ENCODE results near the gene CHMP6.

DNA sequence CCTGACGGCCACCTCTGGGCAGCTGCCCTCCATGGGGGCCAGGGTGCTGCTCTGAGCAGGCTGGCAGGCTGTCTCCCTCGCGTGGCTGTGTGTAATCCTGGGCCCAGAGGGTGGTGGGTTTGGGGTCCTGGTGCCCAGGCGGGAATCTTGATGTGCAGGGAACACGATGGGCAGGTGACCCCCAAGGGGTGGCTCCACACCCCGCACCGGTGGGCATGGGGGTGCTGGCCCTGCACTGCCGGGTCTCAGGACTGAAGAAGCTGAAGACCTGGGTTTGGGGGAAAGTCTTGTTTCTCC, 8.6 kb downstream of the CHMP6 start:
- TF ChIP-seq CTCF (IDR thresholded peaks at IDR 0.05) (no peak), POLR2A (IDR thresholded peaks at IDR 0.05) (no peak), POLR2AphosphoS5 (IDR thresholded peaks at IDR 0.05) (no peak)

Measured in breast epithelium (tissue), 3 donors.